HG03432 (cell line): ENCODE results near the gene PYGL.
"Not testable (repeated sequence)": the region's sequence is repeated elsewhere in the genome, so short reads cannot be mapped to it uniquely, and the experiment has no call there.

Experiments
- ATAC-seq: cut with Tn5 transposase; IDR thresholded peaks from one replicate; pipeline ENCODE4 v1.9.1; 2021; ENCODE audit warnings: mild to moderate bottlenecking, moderate library complexity; ENCODE audit not compliant: unreplicated experiment

The PYGL gene

GRCh38 chr14:50955373-50956043 is 11.2 kb upstream of the PYGL start:
- ATAC-seq: no peak

GRCh38 chr14:50954811-50955372 is 10.6 kb upstream of the PYGL start:
- ATAC-seq: no peak

GRCh38 chr14:50953502-50953901 is 9.2 kb upstream of the PYGL start:
- ATAC-seq: no peak

GRCh38 chr14:50951032-50951431 is 6.7 kb upstream of the PYGL start:
- ATAC-seq: no peak

GRCh38 chr14:50948205-50948604 is 3.9 kb upstream of the PYGL start:
- ATAC-seq: no peak

GRCh38 chr14:50947446-50947845 is 3.2 kb upstream of the PYGL start:
- no peak for ATAC-seq

GRCh38 chr14:50946234-50946935 is 2.1 kb upstream of the PYGL start:
- ATAC-seq: no peak

GRCh38 chr14:50944647-50945413 is 547 bp upstream of the PYGL start:
- ATAC-seq: no peak

GRCh38 chr14:50943261-50943942 is 881 bp downstream of the PYGL start:
- ATAC-seq: no peak

- ATAC-seq: not testable (repeated sequence)
Observed at GRCh38 chr14:50941638-50942037, 2.6 kb downstream of the PYGL start.

GRCh38 chr14:50941151-50941550 is 3.1 kb downstream of the PYGL start:
- ATAC-seq: no peak

GRCh38 chr14:50937800-50938199 is 6.5 kb downstream of the PYGL start:
- ATAC-seq: no peak

GRCh38 chr14:50937325-50937724 is 7.0 kb downstream of the PYGL start:
- ATAC-seq: no peak

GRCh38 chr14:50936882-50937281 is 7.4 kb downstream of the PYGL start:
- no peak for ATAC-seq

GRCh38 chr14:50936016-50936340 is 8.3 kb downstream of the PYGL start:
- ATAC-seq: no peak

- ATAC-seq: no peak
Observed at GRCh38 chr14:50935126-50936015, 8.9 kb downstream of the PYGL start.

GRCh38 chr14:50932592-50933495 is 11.4 kb downstream of the PYGL start:
- ATAC-seq: no peak

- ATAC-seq: no peak
Observed at GRCh38 chr14:50932156-50932555, 12.1 kb downstream of the PYGL start.

- ATAC-seq: no peak
Observed at GRCh38 chr14:50931559-50931958, 12.7 kb downstream of the PYGL start.
